ENCODE data around the gene AGAP1.

The AGAP1 gene

GRCh38 chr2:235609321-235609720, 115.5 kb downstream of the AGAP1 start:
- no peak for DNase-seq (ENCODE audit: low read depth in 2 of 2)

GRCh38 chr2:235609746-235610145, 115.9 kb downstream of the AGAP1 start:
- no peak for DNase-seq (ENCODE audit: low read depth in 2 of 2)

GRCh38 chr2:235610696-235611257, 116.9 kb downstream of the AGAP1 start:
- DNase-seq (ENCODE audit: low read depth in 2 of 2), result no peak

GRCh38 chr2:235611349-235611748, 117.5 kb downstream of the AGAP1 start:
- no peak for DNase-seq (ENCODE audit: low read depth in 2 of 2)

GRCh38 chr2:235611756-235612155, 117.9 kb downstream of the AGAP1 start:
- DNase-seq (ENCODE audit: low read depth in 2 of 2), result no peak

- DNase-seq (ENCODE audit: low read depth in 2 of 2), result no peak
These were observed 118.5 kb downstream of the AGAP1 start for GRCh38 chr2:235612181-235612950.

GRCh38 chr2:235613649-235614048, 119.8 kb downstream of the AGAP1 start:
- DNase-seq (ENCODE audit: low read depth in 2 of 2), result no peak

- no peak for DNase-seq (ENCODE audit: low read depth in 2 of 2)
These were observed 120.5 kb downstream of the AGAP1 start for GRCh38 chr2:235614176-235614860.

GRCh38 chr2:235614900-235615712, 121.3 kb downstream of the AGAP1 start:
- no peak for DNase-seq (ENCODE audit: low read depth in 2 of 2)

- DNase-seq (ENCODE audit: low read depth in 2 of 2), result no peak
These were observed 123.0 kb downstream of the AGAP1 start for GRCh38 chr2:235616885-235617284.

- DNase-seq (ENCODE audit: low read depth in 2 of 2), result no peak
These were observed 124.2 kb downstream of the AGAP1 start for GRCh38 chr2:235618039-235618438.

- no peak for DNase-seq (ENCODE audit: low read depth in 2 of 2)
These were observed 125.7 kb downstream of the AGAP1 start for GRCh38 chr2:235619544-235619943.

- DNase-seq (ENCODE audit: low read depth in 2 of 2), result no peak
These were observed 127.9 kb downstream of the AGAP1 start for GRCh38 chr2:235621736-235622135.

- DNase-seq (ENCODE audit: low read depth in 2 of 2), result no peak
These were observed 129.3 kb downstream of the AGAP1 start for GRCh38 chr2:235623111-235623510.

GRCh38 chr2:235623752-235624151, 129.9 kb downstream of the AGAP1 start:
- no peak for DNase-seq (ENCODE audit: low read depth in 2 of 2)

GRCh38 chr2:235626658-235627057, 132.8 kb downstream of the AGAP1 start:
- no peak for DNase-seq (ENCODE audit: low read depth in 2 of 2)

- DNase-seq (ENCODE audit: low read depth in 2 of 2), result no peak
These were observed 133.8 kb downstream of the AGAP1 start for GRCh38 chr2:235627682-235628081.

GRCh38 chr2:235630718-235631296, 137.0 kb downstream of the AGAP1 start:
- no peak for DNase-seq (ENCODE audit: low read depth in 2 of 2)

GRCh38 chr2:235634435-235635158, 140.8 kb downstream of the AGAP1 start:
- no peak for DNase-seq (ENCODE audit: low read depth in 2 of 2)

- no peak for DNase-seq (ENCODE audit: low read depth in 2 of 2)
These were observed 142.7 kb downstream of the AGAP1 start for GRCh38 chr2:235636546-235636945.

GRCh38 chr2:235637896-235638295, 144.1 kb downstream of the AGAP1 start:
- no peak for DNase-seq (ENCODE audit: low read depth in 2 of 2)

All from stimulated activated CD4-positive, alpha-beta T cell treated with anti-CD3 and anti-CD28 coated beads, Interleukin-12 subunit alpha, Interleukin-12 subunit beta, amount 100 ng/mL, for 24 hours (primary cell).